Stimulated activated CD4-positive, alpha-beta T cell treated with anti-CD3 and anti-CD28 coated beads, Interleukin-2, amount 100 ng/mL, for 24 hours (primary cell): ENCODE measurements around the gene CCDC187.

Experiments
- DNase-seq, 2 donors: peaks; one replicate each; pipeline ENCODE4 v3.0.0-alpha.2; 2020

The CCDC187 gene

DNA sequence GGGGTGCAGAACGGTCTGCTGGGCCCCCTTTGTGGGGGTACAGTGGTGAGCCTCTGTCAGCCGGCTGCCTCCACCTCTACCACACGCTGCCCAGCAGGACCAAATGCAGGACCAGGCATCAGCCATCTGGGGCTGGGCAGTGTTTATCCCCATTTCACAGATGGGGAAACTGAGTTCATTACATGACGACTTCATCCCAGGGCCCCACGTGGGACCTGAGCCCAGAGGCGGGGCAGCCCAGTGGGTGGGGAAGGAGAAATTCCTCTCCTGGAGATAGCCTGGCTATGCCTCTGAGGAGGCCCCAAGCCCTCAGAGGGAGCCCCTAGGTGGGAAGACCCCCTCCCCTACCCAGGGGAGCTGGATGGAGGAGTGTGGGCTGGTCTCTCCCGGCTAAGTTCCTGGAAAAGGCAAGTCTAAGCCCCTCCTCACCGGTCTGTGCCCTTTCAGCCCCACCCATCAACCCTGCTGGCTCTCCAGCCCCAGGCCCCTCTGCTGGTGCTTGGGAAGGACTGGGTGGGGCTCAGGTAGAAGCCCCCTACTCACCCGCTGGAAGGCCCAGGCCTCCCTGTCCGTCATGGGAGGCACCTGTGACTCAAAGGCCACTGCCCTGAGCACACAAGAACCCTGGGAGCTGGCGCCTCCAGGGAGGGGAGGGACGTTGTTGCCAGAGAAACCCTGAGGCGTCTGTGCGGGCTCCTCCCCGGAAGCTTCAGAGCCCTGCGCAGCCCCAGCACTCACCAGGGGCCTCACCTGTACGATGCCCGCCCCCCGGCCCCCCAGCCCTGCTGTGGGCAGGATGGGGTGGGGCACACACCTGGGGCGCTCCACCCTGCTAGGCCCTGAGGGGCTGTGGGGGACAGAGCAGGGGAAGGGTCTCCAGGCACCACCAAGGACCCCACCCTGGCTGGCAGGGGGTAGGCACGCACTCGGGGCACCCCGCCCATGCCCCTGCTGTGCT lies 7.4 kb upstream of the CCDC187 start:
- DNase-seq, result no peak

DNA sequence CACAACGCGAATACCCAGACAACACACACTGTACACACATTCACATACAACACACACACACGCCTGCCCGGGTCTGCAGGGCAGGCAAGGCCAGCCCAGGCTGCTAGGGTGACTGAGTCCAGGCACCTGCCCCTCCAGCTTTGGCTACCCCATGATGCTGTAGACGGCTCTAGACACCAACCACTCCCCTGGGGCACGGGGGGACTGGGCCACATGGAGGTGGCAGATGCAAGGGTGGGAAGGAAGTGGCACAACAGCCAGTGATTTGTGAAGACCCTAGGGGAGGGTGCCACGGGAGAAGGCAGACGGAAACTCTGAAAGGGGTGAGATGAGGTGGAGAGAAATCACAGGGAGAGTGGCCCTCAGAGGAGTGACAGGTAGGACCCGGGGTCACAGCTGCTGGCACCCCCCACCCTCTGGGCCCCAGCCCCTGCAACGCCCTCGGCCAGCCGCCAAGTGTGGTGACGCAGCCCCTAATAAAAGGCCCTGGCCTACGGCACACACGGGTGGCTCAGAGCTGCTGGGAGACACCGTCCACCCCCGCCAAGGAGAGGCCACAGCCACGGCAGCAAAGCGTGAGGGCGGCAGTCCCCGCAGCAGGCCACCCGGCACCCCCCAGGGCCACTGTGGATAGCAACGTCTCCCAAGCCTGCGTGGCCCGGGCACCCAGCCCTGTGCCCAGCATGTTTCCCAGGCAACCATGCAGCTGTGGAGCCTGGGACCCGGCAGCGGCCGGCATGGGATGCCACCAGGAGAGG lies 6.6 kb upstream of the CCDC187 start:
- no peak for DNase-seq

DNA sequence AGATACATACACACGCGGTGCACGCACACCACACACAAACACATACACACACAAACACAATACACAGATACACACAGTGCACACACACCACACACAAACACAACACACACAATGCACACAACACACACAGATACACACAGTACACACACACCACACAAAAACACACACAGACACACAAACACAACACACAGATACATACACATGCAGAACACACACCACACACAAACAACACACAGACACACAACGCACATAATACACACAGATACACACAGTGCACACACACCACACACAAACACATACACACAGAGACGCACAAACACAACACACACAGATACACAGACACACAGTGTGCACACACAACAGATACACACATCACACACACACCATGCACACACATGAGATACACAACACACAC lies 5.9 kb upstream of the CCDC187 start:
- DNase-seq, result no peak

DNA sequence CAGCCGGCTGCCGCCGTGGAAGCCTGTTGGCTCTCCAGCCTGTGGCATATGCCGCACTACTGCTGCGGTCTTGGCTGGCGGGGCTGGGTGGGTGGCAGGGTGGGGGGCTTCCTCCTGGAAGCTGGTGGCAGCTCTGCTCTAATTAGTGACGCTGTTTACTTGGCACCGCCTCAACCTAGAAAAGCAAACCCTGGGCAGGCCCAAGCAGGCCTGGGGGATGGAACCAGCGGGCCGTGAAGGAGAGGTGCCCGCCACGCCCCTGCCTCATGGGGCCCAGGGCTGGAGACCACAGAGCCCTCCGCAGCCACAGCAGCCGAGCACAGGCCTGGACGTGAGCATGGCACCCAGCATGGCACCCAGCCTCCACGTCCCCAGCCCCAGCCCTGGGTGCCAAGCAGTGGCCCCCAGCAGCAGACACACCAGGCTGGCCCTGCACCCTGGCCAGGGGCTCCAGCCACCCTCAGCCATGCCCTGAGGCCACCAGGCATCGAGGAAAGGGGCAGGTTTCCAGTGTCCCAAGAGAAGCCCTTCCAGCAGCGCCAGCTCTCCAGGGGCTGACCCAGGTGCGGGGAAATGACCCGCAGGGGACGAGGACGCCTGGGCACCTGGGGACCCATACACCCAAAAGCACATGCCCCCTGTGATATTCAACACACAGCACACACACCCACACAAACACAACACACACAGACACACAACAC lies 5.4 kb upstream of the CCDC187 start:
- DNase-seq, result no peak

DNA sequence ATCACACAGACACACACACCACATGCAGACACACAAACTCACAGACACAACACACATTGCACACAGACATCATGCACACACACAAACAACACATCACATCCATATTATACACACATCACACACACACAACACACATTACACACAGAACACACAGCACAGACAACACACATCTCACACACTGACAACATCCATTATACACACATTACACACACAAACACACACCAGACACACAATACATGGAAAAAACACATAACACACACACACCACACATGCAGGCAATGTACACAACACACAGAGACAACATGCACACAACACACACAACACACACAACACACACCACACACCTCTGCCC lies 4.8 kb upstream of the CCDC187 start:
- no peak for DNase-seq

DNA sequence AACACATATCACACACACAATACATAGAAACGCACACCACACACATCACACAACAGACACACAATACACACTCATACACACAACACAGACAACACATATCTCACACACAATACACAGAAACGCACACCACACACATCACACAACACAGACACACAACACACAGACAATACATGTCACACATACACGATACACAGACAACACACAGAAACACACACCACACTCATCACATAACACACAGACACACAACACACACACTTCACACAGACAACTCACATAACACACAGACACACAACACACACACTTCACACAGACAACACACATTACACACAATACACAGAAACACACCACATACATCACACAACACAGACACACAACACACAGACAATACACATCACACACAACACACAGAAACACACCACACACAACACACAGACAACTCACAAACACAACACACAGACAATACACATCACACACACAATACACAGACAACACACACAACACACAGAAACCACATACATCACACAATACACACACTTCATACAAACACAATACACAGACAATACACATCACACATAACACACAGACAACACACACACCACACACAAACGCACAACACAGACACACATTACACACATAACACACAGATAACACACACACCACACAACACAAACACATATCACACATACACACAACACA lies 4.3 kb upstream of the CCDC187 start:
- no peak for DNase-seq

DNA sequence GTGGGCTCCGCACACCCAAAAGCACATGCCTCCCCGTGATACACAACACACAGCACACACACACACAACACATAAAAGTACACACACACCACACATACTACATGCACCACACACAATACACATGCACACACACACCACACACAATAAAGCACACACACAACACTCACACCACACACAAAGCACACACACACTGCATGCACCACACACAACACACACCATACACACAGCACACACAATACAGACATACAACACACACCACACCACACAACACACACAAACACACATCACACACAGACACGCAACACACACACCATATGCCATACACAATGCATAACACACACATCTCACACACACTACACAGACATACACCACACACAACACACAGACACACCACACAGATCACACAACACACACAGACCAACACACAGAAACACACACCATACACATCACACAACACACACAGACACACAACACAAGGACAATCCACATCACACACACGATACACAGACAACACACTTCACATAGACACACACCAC lies 3.4 kb upstream of the CCDC187 start:
- no peak for DNase-seq

DNA sequence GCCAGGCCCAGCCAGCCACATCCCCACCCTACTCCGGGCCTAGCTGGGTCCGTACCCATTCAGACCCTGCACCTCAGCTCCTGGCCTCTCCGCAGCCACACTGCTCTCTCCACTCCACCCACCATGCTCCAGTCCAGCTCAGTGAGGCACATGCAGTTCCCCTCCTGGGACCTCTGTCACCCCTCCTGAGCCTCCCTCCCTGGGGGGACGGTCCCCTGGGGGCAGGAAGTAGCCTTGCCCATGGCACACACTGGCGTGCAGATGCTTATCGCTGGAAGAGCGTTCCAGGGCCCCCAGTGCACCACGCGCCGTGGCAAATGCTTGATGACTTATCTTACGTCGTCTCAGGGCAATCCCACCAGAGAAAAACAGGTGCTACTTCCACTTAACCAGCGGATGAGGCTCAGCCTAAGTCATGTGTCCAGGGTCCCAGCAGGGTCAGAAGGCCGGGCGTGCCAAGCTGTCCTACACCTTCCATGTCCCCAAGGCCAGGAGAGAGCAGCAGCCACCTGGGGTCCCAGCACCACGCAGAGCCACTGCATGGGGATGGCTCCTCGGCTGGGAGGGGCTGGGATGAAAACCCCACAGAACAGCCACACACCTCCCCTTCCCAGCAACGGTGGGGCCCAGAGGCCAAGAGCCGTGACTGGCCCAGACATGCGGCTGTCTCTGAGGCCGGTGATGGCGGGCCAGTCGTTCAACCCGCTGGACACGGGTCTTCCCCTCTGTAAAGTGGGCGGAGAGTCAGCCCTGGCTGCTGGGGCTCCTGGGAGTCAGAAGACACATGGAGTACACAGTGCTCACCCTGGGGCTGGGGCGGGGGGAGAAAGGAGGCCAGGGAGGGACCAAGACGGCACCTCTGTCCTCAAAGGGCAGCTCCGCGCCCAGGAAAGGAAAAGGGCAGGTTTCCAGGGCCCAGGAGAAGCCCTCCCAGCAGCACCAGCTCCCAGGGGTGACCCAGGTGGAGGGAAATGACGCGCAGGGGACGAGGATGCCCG lies 2.6 kb upstream of the CCDC187 start:
- no peak for DNase-seq

DNA sequence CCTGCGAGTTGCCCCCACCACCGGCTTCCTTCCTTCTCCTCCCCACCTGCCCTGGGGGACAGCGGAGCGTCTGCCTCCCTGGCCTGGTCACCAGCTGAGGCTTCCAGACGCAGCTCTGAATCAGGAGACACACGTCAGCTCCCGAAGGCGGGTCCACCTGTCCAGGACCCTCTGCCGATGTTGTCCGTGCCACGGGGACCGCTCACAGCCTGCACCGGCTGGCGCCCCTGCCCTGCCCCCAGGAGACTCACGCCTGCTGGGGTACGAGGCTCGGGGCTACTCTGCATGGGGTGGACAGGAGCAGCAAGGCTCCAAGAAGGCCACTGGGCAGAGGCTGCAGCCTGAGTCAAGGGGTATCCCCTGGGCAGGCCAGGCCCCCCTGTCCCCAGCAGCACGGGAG lies 1.9 kb upstream of the CCDC187 start:
- DNase-seq, result no peak

DNA sequence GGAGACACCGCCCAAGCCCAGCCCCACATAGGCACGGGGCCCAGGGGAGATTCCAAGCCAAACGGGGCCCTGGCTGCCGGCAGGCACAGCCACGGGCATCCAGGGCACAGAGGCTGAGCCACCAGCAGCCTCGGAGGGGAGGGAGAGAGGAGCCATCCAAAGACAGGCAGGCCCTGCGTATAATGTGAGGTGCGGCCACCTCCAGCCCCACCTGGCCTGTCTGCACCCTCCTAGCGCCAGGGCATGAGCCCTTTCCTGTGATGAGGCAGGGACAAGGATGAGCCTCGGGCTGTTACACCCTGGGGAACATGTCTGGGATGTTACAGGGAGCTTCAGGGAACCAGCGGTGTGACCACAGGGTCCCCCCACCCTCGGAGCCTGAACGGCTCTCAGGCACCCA lies 1.1 kb upstream of the CCDC187 start:
- DNase-seq, result no peak

DNA sequence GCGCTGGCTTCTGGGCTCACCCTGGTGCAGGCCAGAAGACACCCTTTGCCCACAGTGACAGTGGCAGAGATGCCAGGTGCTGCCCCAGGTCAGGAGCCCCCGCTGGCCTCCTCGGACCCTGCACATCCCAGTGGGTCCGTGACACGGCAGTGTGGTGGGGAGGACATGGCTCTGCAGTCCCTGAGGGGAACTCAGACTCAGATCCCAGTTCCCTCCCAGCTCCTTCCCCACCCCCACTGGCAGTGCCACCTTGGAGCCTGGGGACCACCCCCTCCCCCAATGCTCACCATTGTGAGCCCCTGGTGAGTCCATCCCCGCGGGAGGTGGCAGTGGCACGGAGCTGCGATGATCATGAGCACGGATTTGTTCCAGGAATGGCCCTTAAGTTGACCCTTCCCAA lies 562 bp upstream of the CCDC187 start:
- no peak for DNase-seq

DNA sequence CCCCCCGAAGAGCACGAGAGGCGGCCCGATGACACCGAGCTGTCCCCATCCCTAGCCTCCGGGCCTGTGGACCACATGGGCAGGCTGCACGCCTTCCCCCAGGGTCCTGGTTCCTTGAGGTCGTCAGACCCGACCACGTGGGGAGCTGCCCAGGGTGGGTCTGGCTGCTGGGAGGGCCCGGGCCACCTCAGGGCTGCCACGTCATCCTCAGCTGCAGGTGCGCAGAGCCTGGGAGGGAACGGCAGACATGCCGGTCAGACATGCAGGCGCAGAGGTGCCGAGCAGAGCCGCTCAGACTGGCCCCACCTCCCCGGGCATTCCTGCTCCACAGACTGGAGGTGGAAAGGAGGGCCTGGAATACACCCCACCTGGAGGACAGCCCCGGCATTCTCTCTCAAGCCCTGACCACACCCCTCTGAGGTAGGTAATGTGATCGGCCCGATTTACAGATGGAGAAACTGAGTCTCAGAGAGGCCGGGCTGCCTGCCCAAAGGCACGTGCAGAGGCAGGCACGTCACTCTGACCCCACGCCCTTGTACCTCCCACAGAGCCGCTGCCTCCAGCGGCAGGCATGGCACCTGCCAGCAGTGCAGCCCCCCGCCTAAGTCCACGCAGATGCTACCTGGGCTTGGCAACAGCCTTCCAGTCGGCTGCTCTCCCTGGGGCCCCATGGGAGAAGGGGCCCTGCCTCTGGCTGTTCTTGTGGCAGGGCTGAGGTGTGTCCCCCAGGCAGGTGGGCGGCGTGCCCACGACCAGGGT lies 649 bp downstream of the CCDC187 start:
- DNase-seq, result no peak

DNA sequence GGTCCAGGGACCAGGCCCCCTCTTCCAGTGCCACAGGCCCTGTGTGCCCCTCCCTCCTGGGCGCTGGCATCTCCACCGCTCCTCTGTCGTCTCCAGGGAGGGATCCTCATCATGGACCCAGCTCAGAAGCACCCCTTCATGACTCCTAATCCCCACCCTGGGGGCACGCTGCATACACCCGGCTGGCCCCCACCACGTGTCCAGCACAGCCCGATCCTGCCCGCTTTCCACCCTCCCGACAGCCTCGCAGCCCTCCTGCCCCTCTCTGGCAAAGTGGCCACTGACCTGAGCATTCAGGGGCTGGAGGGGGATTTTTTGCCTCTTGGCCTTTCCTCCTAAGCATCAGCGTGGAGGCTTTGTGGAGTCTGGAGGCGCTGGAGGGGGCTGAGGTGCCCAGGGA lies 1.4 kb downstream of the CCDC187 start:
- DNase-seq, result no peak

DNA sequence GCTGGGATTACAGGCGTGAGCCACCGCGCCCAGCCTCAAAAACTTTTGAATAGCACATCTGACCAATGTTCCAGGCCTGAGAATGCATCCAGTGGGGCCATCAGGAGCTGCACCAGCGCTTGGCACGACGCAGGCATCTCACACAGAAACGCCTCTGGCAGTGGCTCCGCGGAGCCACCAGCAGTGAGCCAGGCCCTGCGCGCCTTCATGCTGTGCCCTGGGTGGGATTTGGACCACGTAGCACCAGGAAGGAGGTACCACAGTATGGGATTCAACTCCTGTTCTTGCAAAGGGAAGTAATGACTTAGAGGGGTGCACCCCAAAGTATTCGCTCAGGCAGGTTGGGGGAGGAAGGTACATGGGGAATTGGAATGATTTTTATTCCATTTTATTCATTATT lies 3.0 kb downstream of the CCDC187 start:
- no peak for DNase-seq

DNA sequence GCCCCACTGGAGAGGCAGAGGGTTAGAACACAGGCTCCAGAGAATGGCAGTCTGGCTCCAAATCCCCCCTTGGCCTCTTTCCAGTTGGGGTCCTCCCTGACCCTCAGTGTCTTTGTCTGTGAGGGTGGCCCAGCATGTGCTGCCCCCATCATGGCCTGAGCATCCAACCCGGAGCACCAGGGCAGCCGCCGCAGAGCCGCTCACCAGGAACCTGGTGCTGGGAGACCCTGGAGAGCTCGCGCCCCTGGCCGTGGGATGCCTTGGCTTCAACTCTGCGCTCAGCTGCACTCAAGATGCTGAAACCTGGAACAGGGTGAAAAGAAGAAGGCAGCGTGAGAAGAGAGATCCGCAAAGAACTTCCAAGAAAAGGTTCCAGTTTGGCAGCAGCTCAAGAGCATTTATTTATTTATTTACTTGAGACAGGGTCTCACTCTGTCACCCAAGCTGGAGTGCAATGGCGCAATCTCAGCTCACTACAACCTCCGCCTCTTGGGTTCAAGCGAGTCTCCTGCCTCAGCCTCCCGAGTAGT lies 3.8 kb downstream of the CCDC187 start:
- DNase-seq, result no peak

DNA sequence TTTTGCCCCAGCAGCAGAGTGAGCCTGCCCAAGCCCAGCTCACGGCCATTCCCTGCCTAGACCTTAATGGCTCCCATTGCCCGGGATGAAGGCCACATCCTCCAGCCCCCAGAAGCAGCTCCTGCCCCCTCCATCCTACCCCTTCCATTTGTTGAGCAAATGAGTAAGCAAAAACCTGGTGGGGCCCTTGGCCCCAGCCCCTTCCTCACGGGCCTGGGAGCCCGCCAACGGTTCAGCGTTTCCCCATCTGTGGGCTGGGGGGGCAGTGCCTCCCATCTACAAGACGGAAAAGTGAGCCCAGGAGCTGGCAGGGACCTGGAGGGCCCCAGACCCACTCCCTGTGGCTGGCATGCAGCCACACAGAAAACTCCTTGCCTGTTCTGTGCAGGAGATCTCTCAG lies 4.4 kb downstream of the CCDC187 start:
- no peak for DNase-seq

DNA sequence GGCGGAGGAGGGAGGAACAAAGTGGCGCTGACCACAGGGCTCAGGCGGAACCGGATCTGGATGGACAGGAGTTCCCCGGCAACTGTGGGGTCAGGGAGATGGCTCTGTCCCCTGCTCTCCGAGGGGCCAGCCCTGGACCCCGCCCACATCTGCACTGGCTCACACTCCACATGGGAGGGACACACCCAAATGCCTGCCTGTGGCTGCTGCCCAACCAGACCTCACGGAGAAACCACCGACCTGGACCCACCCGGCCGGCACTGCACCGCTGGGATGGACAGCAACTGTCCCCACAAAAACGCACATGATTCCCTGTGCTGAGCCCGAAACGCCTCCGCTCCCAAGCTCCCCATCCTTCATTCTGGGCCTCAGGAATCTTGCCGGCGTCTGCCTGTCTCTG lies 4.8 kb downstream of the CCDC187 start:
- no peak for DNase-seq

DNA sequence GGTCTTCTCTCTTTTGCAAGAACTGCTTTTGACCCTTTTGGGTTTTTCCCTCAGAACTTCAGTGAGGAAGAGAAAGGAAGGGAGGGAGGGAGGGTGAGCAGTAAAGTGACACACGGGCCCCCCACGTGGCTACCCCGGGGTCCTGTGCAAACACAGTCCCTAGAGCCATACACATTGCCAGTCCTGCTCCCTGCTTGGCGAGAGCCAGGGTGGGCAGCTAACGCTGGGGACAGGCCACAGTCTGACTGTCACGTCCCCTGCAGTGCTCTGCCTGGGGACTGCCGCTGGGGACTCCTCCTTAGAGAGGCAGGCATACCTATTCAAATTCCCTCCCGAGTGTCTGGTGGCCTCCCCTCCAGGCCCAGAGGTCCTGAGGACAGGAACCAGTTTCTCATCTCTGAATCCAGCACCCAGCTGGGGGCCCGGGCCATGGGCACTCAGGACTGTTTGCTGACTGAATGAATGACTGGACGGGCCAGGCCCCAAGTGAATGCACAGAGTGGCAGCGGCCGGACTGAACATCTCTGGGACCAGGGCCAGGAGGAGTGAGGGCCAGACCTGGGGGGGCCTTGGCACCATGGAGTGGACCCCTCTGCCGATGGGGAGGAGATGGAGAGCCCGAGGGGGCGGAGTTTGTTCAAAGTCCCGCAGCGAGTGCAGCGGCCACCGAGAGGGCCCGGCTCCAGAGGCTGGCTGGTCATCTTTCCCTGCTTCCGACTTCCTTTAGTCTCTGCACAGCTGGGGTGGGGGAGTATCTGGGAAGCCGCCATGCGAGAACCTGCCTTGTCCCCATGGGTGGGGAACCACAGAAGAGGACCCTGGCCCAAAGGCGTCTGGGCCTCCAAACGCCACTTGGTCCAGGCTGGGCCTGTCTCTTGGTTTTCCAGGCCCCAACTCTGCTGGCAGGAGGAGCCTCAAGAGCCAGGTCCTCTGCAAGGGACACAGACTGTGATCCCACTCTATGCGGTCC lies 5.8 kb downstream of the CCDC187 start:
- DNase-seq, result no peak

DNA sequence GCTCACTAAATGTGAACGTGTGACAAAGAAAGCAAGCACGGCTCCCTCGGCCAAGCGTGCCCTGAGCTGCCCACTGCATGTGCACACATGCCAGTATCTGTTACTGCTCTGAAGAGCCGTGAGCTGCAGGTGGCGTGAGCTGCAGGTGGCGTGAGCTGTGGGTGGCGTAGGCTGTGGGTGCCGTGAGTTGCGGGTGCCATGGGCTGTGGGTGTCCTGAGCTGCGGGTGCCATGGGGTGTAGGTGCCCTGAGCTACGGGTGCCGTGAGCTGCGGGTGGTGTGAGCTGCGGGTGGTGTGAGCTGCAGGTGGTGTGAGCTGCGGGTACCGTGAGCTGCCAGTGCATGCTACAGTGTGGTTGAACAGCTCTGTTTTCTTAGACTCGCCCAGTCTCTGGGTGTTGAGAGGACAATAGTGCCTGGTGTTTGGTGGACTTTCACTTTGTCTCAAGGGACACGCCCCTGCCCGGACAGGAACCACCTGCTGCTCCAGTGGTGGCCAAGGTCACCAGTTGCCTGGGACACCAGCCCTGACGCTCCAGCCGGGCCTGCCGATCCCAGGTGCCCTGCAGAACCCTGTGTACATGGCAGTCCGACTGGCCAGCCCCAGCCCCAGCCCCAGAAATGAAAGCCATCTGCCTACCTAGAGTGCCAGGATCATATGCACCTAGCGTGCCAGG lies 6.7 kb downstream of the CCDC187 start:
- no peak for DNase-seq
